Measurements from ENCODE around the gene TTLL12. TPM values are rescaled to one million over a fixed set of nuclear protein-coding genes. Genes with fewer than 3 reads are reported as not detected.
A peak's percentile ranks its signal among the peaks of the same experiment; 100 is the strongest.

Gene TTLL12
- 38.8 and 48.9 TPM in 2 replicates for total RNA-seq (2014; rRNA removed; shearing (Covaris generic); ENCODE audit: low replicate concordance)

DNA sequence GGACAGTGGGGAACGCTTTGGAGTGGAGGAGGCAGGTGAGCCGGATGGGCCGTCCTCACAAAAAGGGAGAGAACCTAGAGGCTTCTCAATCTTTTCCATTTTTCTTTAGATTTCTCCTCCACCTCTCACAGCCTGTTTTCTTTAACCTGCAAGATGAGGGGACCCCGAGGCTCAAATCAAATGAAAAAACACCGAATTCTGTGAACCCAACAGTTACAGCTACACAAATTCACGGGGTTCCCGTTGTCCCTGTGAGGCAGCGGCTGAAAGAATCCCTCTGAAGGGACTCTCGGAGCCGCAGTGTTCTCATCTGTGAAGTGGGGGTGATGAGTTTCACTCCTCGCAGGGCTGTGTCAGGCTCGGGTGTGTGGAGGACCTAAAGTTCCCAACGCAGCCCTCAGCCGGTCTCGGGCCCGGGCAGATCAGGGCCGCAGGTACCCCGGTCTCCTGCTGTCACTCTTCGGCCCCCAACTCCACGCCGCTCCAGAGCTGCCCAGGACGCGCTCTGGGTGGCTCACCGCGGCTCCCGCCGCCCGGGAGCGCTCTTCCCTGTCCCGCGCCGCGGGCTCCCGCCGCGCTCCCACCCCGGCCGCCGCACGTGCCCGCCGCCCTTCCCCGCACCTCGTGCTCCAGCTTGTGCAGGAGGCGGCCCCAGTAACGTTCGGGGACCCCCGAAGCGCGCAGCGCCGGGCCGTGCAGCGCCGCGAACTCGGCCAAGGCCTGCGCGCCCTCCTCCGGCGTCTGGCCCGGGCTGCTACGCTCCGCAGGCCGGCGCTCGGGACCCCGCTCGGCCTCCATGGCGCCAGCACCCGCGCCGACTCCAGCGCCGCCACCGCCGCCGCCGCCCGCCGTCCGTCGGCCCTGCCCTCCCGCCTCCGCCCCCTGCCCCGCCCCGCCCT is at the start of gene TTLL12:
TSS of gene TTLL12 (minus strand) at position 863 of the 899 bp plus-strand sequence. CDS start at position 798, 65 bp downstream.
- peak; percentile 58 for DNase-seq (ENCODE audit: low read depth)
- in situ Hi-C loops (cut with HindIII; ENCODE audit: low pct_unique_long_range_greater_than_20kb, low sequenced_read_pairs): no loop called here

DNA sequence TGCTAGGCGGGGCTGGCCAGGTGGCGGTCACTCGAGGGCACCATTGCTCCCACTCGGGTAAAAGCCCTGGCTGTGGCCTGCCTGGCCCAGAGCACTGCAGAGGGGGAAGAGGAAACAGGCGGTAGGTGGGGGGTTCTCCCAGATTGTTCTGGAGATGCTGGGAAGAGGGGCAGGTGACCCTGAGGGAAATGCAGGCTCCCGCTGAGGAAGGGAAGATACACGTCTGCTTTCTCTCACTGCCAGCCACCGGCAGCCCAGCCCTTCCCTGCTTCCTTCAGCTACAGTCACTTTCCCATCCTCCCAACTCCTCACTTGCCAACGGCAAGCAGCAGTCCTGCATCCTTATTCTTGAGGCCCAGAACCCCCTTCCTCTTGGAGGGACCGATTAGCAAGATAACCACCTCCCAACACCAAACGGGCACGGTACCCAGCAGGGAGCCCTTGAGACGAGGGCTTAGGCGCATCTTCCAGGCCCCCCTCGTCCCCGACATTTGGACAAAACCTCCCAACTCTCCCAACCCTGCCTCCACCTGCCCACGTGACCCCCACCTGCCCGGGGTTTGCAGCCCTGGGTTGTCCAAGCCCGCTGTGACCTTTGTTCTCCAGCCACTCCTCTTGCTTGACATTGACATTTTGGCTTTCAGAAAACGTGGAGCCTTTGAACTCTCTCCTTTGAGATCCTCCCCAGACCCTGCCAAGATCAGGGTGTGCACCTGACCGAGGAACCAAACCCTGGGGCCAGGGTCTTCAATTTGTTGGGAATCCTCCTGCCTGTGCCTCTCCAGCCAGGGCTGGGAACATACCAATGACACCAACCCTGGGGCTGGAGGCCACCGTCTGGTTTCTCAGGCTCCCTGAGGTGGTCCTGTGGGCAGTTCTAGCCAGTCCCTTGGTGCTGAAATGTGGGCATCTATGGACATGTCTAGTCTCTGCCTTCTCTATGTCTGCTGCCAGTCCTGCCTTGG is 48.8 kb upstream of the TTLL12 start:
- in situ Hi-C loops (cut with HindIII; ENCODE audit: low pct_unique_long_range_greater_than_20kb, low sequenced_read_pairs): no loop called here
- no peak for DNase-seq (ENCODE audit: low read depth)

DNA sequence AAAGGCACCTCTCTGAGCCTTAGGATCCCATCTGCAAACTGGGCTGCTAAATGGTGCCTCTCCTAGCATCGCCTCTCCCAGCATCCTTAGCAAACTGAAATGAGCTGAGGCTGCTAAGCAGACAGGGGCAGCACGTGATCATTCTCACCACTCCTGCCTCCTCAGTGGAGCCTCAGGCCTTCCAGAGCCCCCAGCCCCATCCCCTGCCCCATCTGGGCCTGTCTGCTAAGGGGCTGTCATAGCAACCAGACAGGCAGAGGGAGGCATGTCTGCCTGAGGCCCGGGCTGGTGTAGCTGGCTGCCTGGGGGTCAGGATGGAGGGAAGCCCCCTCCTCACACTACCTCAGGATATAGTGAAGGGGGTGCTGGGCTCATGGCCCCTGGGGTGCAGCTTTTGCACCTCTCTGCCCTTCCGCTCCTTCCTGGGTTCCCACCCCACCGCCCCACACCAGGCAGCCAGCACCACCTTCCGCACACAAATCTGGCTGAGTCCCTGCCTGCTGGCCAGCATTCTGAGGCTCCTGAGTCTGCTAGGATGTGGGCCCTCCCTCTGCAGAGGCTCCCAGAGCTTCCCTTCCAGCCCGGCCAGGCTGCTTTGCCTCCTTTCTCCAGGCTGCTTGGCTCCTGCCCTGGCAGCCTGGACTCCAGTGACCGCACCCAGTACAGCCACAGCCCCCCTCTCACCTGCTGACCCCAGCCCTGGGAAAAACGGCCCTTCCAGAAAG is 47.5 kb upstream of the TTLL12 start:
- in situ Hi-C loops (cut with HindIII; ENCODE audit: low pct_unique_long_range_greater_than_20kb, low sequenced_read_pairs): no loop called here
- DNase-seq (ENCODE audit: low read depth): no peak

DNA sequence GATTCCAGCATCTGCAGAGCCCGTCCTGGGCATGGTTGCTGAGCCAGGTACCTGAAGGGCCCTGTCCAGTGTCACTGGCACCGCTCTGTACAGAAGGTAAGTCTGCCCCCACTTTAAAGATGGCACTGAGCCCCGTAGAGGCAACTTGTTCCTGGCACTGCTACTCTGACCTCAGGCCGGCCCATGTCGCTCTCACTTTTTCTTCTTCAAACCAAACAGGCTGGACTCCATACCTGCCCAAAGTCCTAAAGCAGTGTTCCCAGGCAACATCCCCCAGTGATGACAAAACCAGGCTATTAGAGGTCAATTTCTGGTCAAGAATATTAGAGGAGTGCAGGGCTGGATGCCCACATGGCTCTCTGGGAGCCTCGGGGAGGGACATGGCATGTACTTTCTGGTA is 46.6 kb upstream of the TTLL12 start:
- in situ Hi-C loops (cut with HindIII; ENCODE audit: low pct_unique_long_range_greater_than_20kb, low sequenced_read_pairs): no loop called here
- DNase-seq (ENCODE audit: low read depth): no peak

DNA sequence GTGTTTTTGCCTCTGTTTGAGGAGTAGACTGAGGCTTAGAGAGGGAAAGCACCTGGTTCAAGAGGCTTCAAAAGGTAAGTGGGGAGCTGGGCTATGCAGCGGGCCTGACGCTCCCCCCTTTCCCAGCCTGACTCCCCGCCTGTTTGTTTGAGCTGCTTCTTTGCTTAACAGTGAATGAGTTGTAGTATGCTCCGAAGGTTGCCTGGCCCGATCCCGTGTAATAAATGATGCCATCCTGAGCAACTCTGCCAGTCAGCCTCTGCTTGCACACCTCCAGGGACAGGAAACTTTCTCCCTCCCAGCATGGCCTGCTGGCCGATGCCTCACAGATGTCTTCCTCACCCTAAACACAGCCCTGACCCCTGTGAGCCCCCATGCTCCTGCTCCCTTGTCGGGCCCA is 45.5 kb upstream of the TTLL12 start:
- no peak for DNase-seq (ENCODE audit: low read depth)
- in situ Hi-C loops (cut with HindIII; ENCODE audit: low pct_unique_long_range_greater_than_20kb, low sequenced_read_pairs): no loop called here

DNA sequence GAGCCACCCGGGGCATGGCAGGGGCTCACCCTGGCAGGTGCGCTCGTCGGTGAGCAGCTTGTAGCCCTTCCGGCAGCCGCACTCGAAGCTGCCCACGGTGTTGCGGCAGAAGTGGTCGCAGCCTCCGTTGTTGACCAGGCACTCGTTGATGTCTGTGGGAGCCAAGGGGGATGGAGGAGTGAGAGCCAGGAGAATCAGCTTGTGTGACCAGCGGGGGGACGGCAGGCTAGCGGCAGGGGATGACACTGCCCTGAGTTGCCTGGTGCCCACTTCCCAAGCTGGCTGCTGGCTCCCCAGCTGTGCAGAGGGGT is 44.7 kb upstream of the TTLL12 start:
- DNase-seq (ENCODE audit: low read depth): no peak
- in situ Hi-C loops (cut with HindIII; ENCODE audit: low pct_unique_long_range_greater_than_20kb, low sequenced_read_pairs): no loop called here

DNA sequence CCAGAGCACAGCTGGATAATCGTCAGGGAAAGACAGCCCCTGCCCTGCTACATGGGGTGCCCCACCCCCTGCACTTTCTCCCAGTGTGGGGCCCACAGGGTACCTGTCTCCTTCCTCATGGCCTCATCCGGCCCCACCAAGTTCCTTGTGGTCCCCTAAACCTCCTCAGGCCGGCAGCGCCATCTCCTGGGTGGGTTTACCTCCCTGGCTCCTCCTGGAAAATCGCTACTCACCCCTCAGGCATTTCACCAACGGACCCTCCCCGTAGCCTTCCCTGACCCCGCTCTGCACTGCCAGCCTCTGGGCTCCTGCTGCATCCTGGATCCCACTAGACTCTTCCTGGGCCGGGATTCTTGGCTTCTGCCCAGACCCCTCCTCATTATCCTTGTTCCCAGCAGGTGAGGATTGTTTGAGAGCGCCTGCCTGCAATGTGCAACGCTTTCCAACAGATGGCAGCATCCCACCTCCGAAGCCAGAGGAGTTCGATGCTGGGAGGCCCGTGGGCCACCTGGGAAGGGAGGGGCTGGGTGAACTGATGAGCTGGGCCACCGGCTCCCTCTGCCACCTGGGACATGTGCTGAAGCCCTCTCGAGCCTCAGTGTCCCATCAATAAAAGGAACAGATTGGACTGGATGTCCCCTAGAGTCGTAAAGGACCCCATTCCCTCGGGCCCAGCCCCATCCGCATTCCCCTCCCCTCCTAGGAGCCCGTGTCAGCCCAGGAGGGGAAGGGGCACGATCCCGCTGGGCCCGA is 44.2 kb upstream of the TTLL12 start:
- in situ Hi-C loops (cut with HindIII; ENCODE audit: low pct_unique_long_range_greater_than_20kb, low sequenced_read_pairs): no loop called here
- DNase-seq (ENCODE audit: low read depth): peak; percentile 44

DNA sequence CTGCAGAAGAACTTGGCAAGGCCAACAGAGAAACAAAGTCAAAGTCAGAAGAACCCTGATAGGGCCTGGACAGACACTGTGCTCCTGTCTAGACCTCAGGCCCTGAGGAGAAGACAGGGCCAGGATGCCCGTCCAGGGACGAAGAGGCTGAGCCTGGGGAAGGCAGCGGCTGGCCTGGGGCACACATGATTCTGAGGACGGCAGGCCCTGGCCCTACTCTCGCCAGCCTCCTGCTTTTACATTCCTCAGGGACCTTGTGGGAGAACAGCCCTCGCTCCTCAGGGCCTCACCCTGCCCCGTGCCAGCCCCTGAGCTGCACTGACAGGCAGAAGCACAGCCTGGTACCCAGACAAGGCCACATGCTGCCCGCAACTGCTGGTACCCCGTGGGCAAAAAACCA is 43.6 kb upstream of the TTLL12 start:
- in situ Hi-C loops (cut with HindIII; ENCODE audit: low pct_unique_long_range_greater_than_20kb, low sequenced_read_pairs): no loop called here
- DNase-seq (ENCODE audit: low read depth): no peak

DNA sequence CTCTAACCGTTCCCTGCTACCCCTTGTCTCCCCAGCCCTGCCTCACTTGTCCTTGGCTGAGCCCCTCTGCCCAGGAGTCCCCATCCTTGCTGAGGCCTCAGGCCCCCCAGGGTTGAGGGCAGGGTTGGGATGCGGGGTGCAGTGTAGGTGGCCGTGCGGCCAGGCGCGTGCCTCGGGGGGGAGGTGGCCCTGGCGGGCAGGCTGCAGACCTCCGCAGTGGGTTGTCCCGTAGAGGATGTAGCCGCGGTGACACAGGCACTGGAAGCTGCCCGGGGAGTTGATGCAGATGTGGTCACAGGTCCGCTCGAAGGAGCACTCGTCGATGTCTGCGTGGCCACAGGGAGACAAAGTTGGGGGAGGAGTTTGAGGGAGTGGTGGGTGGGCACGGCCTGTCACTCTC is 41.9 kb upstream of the TTLL12 start:
- no peak for DNase-seq (ENCODE audit: low read depth)
- in situ Hi-C loops (cut with HindIII; ENCODE audit: low pct_unique_long_range_greater_than_20kb, low sequenced_read_pairs): no loop called here

DNA sequence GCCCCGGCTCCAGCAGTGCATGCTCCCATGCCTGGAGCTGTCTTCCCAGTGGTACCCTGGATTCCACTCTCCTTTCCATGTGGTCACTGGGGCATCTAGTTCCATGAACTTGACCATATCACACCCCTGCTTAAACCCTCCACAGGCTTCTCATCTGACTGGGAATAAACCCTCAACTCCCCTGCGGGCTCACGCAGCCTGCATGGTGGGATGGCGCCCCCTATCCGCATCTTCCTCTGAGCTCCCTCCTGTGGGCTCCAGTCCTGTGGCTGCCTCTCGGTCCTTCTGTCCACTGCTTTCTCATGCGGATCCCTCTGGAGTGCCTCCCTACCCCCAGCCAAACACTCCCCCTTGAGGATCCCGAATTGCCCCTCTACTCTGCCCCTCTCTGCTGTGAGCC is 41.4 kb upstream of the TTLL12 start:
- in situ Hi-C loops (cut with HindIII; ENCODE audit: low pct_unique_long_range_greater_than_20kb, low sequenced_read_pairs): no loop called here
- no peak for DNase-seq (ENCODE audit: low read depth)

DNA sequence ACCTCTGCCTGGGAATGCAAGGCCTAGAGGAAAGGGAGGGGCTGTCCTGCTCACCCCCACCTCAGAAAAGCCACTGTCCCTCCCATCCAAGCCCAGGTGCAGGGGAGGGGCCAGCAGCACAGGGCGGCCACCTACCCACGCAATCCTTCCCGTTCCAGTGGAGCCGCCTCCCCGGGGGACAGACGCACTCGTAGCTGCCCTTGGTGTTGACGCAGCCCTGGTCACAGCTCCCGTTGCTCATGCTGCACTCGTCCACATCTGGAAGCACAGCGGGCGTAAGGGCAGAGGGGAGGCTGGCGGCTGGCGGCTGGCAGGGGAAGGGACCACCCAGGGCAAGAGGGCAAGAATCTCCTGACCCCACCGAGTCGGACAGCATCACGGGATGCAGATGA is 40.3 kb upstream of the TTLL12 start:
- in situ Hi-C loops (cut with HindIII; ENCODE audit: low pct_unique_long_range_greater_than_20kb, low sequenced_read_pairs): no loop called here

DNA sequence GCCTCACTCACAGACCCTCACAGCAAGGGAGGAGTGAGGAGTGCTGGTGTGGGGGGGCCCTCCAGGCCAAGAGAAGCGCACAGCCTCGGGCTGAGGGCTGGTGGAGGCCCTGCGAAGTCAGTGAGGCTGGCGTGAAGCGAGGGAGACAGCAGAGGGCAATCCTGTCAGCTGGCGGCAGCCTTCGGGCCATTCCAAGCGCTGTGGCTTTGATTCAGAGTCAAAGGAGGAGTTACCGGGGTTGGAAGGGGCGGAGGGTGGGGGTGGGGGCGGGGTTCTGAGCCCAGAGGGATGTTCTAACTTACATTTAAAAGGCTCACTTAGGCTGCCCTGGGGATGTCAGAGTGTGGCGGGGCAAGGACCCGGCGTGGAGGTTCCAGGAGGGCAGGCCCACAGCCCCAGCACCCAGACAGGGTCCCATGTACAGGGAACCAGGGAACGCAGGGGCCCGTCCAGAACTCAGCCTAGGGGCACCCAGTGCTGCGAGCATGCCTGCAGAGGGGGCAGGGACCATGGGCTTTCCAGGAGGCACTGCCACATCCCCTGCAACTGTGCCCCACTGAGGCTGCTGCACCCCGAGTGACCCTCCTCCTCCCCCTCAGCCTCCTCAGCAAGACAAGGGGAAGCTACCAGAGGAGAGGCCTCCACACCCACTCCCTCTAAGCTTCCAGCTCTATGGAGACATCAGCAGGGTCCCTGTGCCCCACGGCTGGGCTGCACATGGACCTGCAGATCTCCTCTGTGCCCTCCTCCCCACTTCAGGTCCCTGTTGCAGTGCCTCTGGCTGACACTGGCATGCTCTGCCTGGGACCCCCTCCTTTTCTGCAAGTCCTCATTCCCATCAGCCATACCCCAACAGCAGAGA is 39.7 kb upstream of the TTLL12 start:
- no peak for DNase-seq (ENCODE audit: low read depth)
- in situ Hi-C loops (cut with HindIII; ENCODE audit: low pct_unique_long_range_greater_than_20kb, low sequenced_read_pairs): no loop called here

More for the DNA sequence above, 40.3 kb upstream of the TTLL12 start:
- no peak for DNase-seq (ENCODE audit: low read depth)

DNA sequence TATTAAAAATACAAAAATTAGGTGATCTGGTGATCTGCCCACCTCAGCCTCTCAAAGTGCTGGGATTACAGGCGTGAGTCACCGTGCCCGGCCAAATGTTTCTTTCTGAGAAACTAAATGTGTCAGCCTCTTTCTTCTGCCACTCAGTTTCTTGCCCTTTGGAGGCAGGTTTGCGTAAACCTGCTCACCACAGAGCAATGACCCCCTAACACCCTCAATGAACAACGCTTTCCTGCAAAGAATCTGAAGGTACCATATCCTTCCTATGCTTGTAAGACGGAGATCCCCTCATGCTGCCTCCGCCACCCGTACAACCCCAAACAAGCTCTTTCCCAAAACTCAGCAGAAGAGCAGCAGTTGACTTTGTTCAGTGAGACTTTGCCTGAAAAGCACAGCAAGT is 38.7 kb upstream of the TTLL12 start:
- in situ Hi-C loops (cut with HindIII; ENCODE audit: low pct_unique_long_range_greater_than_20kb, low sequenced_read_pairs): no loop called here
- DNase-seq (ENCODE audit: low read depth): no peak

DNA sequence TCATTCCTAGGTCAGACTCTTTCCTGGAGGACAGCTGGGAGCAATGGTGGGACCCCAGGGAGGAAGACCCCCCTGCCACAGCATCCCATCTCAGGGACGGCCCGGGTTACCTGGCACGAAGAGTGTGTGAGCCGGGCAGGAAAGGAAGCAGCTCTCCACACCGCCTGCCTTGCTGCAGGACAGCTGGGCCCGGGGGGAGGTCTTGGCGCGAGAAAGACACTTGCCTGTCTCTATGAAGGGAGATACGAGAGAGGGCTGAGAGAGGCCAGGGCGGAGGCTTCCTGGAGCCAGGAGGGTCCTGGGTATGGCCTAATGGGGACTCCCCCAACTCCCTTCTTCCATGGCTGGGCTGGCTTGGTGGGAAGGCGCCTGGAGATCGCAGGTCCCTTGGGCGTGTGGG is 36.1 kb upstream of the TTLL12 start:
- no peak for DNase-seq (ENCODE audit: low read depth)
- in situ Hi-C loops (cut with HindIII; ENCODE audit: low pct_unique_long_range_greater_than_20kb, low sequenced_read_pairs): no loop called here

DNA sequence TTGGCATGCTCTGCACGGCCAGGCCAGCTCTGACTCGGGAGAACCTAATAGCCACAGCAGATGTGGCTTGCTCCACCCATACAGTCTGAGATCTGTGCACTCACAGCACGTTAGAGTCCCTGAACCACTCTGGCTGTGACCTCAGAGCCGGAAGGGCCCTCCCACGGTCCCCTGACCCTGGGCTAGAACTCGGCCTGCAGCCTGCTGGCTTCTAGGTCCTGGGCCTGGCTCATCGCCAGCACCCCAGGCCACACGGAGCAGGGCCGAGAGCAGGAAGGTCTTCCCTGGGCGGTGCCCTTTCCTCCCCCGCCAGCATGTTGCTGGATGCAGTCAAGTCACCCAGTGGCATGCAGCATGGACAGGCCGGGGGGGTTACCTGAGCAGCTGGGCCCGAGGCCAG is 35.3 kb upstream of the TTLL12 start:
- in situ Hi-C loops (cut with HindIII; ENCODE audit: low pct_unique_long_range_greater_than_20kb, low sequenced_read_pairs): no loop called here
- no peak for DNase-seq (ENCODE audit: low read depth)

DNA sequence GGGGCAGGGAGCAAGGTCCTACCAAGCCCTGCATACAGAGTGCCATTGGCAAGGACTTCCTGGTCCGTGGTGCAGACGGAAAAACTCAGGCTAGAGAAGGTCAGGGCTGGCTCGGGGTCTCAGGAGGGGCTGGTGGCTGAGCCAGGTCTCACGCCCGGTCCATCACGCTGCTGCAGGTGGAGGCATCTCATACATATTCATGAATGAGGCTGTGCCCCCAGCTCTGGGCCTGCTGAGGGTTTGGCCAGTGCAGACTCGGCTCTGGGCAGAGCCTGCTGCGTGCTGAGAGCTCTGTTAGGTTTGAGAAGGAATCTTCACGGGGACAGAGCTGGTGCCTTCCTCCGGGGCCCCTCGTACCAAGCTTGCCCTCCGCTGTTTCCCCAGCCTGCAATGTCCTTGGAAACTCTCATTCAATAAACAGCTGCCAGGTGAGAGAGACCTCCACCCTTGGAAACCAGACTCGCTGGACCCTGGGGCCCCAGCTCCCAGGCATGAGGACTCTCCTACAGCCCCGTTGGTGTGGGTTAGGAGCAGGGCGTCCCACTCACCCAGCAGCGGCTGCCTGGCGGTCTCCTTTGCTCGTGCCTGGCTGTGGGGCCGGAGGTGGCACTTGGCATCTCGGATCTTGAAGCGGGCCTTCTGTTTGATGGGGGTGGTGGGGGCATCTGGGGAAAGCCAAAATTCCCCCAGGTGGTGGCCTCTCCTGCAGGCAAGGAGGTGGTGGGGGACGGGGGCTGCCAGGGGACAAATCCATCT is 33.9 kb upstream of the TTLL12 start:
- no peak for DNase-seq (ENCODE audit: low read depth)
- in situ Hi-C loops (cut with HindIII; ENCODE audit: low pct_unique_long_range_greater_than_20kb, low sequenced_read_pairs): no loop called here

All from Caki2 (cell line).